ENCODE measurements around the gene NMT1.

GRCh38 chr17:45137561-45138305 is 76.6 kb downstream of the NMT1 start:
- TF ChIP-seq CTCF (IDR thresholded peaks at IDR 0.05) (no peak), POLR2A (IDR thresholded peaks at IDR 0.05) (no peak)
